H1 (cell line): ENCODE measurements around the gene MYH6.

Experiments used
- CTBP2 ChIP-seq: IDR thresholded peaks from 2 replicates; pipeline ENCODE4 v1.7.0; 2011; ENCODE audit warnings: borderline replicate concordance, mild to moderate bottlenecking, moderate library complexity, mixed read lengths, low read length; ENCODE audit not compliant: insufficient read depth, insufficient read length
- POLR2A ChIP-seq, 2 experiments: IDR thresholded peaks; 1 replicate in 1 of 2; 2 replicates in 1 of 2; pipeline ENCODE4 v1.6.1; 2011; ENCODE audit warnings: low read depth in 2 of 2, low read length in 2 of 2, mild to moderate bottlenecking in 2 of 2; ENCODE audit errors: control extremely low read depth in 1 of 2
- POLR2AphosphoS5 ChIP-seq: IDR thresholded peaks from 2 replicates; pipeline ENCODE4 v1.6.1; 2011; ENCODE audit warnings: low read depth, low read length
- RFX5 ChIP-seq: IDR thresholded peaks from 2 replicates; pipeline ENCODE4 v1.6.1; 2011; ENCODE audit warnings: low read depth, low read length, improper control_type of control experiment, borderline replicate concordance
- SIN3A ChIP-seq, 2 experiments: IDR thresholded peaks in 1 of 2; conservative IDR thresholded peaks in 1 of 2; 2 replicates each; pipeline ENCODE4 v1.6.1; 2011 to 2012; ENCODE audit warnings: low read length in 2 of 2, improper control_type of control experiment in 1 of 2, low read depth in 1 of 2, mild to moderate bottlenecking in 1 of 2
- TEAD4 ChIP-seq: IDR thresholded peaks from 2 replicates; pipeline ENCODE4 v1.6.1; 2012; ENCODE audit warnings: low read depth, low read length, inconsistent platforms, mixed read lengths
- TF ChIP-seq, protein P1 (sequence below), 3 experiments: IDR thresholded peaks; 1 replicate in 2 of 3; 2 replicates in 1 of 3; pipeline versions ENCODE4 v1.5.1 to v1.6.1; 2011; ENCODE audit warnings: low read length in 3 of 3, mild to moderate bottlenecking in 3 of 3, inconsistent platforms in 2 of 3, low read depth in 1 of 3, moderate library complexity in 1 of 3; ENCODE audit not compliant: insufficient read depth in 1 of 3; ENCODE audit errors: control extremely low read depth in 1 of 3

DNA sequence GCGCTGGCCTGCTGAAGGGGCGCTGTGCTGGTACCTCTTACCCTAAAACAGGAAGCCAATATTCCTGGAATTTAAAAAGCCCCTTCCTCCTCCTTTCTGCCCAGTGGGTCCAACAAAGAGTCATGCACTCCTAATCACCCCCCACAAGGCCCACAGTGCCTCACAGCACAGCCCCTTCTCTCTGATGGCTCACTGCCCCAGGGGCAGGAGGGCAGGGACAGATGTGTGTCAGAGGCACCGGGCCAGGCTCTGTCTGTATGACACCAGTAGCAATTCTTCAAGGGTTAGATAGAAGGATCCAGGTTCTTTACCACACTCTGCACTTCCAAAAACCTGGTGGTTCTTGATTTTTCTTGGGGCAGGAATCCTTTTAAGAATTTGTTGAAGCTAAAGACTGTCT is 8.9 kb downstream of the MYH6 start:
- no peak for TF ChIP-seq CTBP2
- TF ChIP-seq POLR2AphosphoS5: no peak
- no peak for TF ChIP-seq POLR2A (IDR thresholded peaks at IDR 0.05; ENCODE audit: control extremely low read depth in 1 of 2, low read depth in 2 of 2, low read length in 2 of 2)
- TF ChIP-seq, protein P1, sequence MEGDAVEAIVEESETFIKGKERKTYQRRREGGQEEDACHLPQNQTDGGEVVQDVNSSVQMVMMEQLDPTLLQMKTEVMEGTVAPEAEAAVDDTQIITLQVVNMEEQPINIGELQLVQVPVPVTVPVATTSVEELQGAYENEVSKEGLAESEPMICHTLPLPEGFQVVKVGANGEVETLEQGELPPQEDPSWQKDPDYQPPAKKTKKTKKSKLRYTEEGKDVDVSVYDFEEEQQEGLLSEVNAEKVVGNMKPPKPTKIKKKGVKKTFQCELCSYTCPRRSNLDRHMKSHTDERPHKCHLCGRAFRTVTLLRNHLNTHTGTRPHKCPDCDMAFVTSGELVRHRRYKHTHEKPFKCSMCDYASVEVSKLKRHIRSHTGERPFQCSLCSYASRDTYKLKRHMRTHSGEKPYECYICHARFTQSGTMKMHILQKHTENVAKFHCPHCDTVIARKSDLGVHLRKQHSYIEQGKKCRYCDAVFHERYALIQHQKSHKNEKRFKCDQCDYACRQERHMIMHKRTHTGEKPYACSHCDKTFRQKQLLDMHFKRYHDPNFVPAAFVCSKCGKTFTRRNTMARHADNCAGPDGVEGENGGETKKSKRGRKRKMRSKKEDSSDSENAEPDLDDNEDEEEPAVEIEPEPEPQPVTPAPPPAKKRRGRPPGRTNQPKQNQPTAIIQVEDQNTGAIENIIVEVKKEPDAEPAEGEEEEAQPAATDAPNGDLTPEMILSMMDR (IDR thresholded peaks at IDR 0.05; ENCODE audit: control extremely low read depth in 1 of 3, insufficient read depth in 1 of 3, low read depth in 1 of 3, low read length in 3 of 3): no peak
- TF ChIP-seq SIN3A (conservative IDR thresholded peaks at IDR 0.05 in 1 of 2, IDR thresholded peaks at IDR 0.05 in 1 of 2; ENCODE audit: low read depth in 1 of 2, low read length in 2 of 2): no peak
- TF ChIP-seq RFX5: no peak
- TF ChIP-seq TEAD4: no peak
